Activated naive CD8-positive, alpha-beta T cell treated with anti-CD3 and anti-CD28 coated beads, Interleukin-2, amount 50 U/mL, for 16 hours (primary cell): ENCODE data around the gene AP1B1.

Experiments used
- DNase-seq: peaks from one replicate; pipeline ENCODE4 v3.0.0-alpha.2; 2020; ENCODE audit warnings: low read depth, low spot score

Gene AP1B1

DNA sequence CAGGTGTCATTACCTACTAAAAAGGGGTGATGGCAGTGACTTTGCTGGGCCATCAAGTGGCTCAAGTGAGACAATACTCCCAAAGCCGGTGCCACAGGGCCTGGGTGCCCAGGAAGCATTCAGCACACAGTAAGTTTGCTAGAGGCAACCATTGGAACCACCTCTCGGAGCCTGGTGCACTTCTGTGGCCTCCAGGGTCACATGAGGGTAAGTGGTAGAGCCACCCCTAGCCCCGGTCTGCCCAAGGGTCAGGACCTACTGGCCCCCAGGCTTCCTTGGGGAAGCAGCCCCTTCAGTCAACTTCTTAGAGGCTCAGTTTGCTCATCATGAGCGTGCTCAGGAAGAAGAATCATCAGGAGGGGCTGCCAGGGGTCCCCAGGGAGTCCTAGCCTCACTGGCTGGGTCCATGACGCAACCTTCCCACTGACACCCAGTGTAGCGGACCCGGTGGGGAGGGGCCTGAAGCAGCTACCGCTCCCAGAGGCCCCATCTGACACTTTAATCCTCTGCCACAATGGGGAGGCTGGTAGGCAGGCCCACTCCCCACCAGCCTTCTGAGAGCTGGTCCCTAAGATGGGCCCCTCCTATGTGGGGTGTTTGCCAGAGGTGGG, 55.4 kb downstream of the AP1B1 start:
- DNase-seq = no peak

DNA sequence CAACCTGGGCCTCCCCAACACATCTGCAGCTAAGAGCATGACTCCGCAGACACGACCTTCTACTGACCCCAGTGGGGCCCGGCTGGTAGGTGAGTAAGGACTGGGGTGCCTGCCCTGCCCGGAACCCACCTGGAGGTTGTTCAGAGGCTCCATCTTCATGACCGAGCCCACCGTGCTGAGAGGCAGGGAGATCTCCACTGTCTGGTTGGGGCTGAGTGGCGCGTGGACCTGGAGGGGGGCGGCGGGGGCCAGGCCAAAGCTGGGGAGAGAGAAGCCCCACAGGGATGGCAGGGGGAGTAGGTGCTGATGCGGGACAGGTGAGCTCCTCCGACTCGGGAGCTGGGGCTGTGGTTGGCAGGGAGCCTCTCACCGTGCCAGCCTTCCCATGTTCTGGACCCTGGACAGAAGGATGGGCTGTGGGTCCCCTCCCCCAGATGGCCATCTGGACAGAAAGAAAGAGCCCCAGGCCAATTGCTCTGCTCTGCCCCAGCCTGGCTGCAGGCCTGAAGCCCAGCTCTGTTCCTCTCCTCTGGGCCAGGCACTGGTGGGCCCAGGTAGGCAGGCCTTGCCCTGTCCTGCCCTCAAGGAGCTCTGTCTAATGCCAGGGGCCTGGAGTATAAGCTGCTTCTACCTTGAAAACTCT, 56.6 kb downstream of the AP1B1 start:
- DNase-seq = no peak

DNA sequence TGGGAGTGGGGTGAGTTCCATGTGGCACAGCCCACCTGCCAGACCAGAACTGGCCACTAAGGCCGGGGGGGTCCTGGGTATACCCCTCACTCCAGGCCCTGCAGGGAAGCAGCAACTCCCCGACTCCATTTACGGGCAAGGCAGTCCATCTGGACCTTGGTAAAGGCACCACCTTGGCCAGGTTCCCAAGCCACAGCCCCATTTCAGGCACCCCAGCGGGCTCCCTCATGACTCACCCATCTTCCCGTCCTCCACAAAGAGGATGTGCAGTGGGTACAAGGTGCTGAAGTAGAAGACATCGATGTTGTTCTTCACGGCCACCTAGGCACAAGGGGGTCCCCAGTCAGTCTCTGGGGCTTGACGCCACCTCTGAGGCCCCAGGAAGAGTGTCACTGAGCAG, 57.2 kb downstream of the AP1B1 start:
- DNase-seq = no peak

DNA sequence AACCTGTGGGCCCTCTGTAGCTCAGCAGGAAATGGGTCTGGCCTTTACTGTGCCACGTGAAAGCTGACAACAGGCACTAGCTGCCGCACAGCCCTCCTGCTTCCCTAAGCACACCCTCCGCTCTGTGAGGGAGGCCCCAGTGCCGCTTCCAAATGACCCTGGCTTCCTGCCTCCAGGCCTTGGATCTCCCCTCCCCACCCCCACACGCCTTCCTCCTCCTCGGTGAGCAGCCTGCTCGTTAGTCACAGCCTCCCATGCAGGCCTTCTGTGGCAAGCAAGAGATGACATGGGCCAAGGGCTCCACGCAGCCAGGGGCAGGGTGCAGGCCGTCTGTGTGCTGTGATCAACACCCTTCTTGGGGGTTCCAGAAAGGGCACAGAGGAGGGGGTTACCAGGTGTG, 57.6 kb downstream of the AP1B1 start:
- no peak for DNase-seq

DNA sequence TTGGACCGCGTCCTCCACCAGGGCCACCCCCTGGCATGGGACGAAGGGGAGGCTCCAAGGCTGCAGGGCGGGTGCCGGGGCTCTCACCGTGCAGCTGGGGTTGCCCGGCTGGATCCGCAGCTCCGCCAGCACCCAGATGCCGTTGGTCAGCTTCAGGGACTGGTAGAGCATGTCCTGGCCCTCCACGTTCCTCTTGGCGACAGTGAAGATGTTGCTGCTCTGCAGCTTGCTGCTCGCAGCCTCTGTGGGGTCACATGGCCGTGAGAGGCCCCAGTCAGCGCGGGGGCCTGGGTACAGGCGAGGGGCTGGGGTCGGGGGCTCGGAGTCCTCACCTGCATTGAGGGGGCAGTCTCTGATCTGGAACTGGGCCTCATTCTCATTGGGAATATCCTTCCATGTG, 58.1 kb downstream of the AP1B1 start:
- DNase-seq = no peak

DNA sequence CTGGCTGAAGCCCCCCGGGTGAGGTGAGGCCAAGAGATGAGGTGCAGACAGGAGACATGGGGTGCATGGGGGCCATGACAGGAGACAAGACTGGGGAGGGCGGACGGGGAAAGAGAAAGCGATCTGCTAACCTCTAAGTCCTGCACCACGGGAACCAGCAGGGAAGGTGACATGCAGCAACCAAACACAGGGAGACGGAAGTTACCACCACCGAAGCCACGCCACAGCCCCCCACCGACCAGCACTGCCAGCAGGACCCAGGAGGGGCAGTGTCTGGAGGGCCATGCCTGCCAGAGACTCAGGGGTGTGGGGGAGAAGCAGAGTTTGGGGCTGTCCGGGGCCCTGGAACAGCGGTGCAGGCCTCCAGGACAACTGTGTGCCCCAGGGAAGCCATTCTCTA, 58.8 kb downstream of the AP1B1 start:
- no peak for DNase-seq

DNA sequence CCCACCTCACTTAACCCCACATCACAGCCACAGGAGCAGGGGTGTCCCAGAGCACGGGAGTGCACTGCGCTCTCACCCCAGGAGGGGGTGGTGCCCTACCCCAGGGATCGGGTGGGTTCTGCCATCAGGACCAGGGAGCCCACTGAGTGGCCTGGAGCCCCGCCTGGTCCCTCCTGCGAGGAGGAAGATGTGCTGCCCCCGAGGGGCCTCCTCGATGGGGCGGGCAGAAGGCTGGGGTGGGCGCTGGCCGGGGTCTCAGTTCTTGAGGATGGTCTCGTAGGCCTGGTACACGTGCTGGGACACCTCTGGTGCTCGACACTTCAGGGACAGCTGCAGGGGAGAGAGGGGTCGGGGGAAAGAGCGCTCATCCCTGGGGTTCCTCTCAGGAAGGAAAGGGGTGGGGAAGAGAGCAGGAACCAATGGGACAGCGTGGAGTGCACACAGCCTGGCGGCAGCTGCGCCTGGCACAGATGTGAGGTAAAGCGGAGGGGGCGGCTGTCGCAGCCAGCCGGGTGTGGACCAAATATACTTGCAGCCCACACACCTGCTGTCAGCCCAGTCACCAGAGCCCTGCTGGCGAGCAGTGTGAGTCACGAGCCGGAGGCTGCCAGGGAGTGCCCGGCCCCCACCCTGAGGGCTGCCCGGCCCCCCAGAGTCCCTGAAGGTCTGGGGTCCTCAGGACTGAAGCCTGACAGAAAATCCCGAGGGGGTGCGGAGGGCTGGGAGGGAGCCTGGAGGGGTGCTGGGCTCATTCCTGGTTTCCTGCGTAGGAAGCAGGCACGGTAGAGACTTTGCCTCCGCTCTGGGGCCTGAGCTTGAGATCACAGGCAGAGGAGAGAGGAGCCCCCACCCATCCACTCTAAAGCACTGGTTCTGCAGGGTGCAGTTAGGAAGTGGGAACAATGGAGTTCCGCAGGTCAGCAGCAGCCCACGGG, 59.5 kb downstream of the AP1B1 start:
- no peak for DNase-seq

DNA sequence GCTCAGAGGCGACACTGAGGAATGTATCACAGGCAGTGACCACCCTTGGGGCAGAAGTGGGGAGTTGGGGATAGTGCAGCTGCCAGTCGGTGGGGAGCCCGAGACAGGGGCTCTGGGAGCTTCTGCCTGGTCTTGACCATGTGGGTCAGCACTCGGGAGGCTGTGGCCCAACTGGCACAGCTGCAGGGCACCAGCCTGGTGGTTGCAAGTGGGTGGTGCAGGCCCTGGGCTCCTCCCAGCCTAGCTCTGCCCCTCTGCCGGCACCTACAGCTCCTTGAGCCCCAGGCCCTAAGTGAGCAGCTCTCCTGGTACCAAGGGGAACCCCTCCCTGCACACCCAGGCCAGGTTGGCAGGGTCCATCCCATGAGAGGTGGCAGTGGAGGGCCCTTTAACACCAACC, 60.3 kb downstream of the AP1B1 start:
- no peak for DNase-seq

DNA sequence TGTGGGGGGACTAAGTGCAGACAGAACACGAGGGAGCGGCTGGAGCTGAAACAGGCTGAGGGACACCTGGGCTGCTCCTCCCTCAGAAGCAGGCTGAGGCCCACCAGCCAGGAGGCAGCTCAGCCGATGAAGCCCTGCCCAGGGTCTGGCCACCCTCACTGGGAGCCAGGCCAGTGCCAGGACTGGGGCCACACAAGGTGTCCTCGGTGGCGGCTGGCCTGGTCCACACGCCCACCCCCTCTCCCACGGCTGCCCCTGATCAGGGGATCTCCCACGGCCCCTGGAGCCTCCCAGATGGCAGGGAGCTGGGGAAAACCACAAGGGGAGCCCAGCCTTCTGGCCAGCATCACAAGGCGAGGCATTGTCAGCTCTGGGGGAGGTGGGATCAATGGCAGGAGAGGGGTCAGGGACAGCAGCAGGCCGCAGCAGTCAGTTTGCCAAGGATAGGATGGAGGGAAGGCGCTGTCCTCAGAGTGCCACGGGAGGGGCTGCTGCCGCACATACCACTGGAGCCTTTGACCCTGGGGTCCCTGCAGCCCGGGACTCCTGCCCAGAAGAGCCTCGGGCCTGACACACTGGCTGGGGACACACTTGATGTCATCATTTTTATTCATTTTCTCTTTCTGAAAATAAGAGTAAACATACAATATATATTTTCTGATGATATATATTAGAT, 61.1 kb downstream of the AP1B1 start:
- no peak for DNase-seq

DNA sequence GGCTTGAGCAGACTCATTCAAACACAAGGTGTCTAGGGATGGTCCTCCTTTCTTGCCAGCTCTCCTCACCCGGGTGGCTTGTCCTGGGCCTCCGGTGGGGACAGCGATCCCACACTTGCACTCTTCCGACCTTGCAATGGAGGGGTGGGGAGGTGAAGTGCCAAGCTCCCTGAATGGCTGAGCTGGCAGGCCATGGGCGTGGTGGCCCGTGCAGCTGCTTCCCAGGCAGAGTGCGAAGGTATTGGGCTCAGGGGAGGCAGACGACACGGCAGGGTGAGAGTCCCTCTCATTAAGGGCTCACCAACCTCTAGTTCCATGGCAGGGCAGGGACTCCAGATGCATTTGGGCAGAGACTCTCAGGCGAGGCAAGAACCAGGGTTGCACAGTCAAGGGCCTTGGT, 61.9 kb downstream of the AP1B1 start:
- no peak for DNase-seq

DNA sequence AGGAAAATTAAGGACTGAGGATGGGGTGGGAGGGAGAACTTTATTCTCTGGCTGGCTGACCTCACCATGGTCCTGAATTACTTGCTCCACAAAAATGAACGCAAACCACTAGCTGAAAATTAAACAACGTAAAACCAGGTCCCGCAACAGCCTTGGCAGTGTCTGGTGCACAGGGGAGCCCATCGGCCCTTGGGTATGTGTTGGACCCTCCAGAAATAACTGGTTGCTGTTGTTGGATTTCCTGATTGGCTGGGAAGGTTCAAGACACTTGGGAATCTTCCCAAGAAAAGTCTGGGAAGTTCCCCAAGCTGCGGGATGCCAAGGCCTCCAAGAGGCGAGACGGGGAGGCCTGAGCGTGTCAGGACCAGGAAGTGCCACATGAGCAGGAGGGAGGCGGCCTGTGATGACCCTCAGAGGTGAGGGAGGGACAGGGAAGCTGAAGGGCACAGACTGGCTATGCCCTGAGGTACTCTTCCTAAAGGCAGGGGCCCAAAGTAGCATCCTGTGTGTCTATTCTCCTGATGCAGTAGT, 62.5 kb downstream of the AP1B1 start:
- no peak for DNase-seq

DNA sequence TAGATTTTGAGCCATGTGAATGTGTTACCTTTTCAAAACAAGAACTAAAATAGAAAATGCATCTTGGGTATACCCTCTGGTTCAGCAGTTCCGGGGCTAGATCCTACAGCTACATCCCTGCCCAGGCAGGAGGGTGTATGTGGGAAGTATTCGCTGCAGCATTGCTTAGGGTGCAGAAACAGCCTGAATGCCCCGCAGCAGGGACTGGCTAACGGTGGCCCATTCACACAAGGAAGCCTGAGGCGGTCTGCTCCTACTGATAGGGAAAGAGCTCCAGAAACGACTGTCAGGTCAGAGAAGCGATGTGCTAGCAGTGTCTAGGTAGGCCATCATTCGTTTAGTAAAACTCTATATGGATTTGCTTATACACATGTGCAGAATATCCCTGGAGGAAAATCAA, 63.0 kb downstream of the AP1B1 start:
- DNase-seq = no peak

DNA sequence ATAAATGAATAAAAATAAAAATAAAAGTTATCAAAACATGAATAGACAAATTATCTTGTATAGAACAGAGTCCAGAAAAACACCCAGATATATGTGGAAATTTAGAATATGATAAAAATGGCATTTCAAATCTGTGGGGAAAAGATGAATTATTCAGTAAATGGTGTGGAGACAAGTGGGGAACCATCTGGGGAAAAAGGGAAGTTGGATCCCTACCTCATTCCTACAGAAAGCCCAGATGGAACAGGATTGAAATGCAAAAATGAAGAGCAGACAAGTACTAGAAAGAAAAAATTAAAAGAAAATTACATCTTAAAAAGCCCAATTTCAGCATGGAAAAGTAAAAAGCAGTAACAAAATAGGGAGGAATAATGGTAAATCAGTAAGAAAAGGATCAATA, 64.7 kb downstream of the AP1B1 start:
- no peak for DNase-seq

DNA sequence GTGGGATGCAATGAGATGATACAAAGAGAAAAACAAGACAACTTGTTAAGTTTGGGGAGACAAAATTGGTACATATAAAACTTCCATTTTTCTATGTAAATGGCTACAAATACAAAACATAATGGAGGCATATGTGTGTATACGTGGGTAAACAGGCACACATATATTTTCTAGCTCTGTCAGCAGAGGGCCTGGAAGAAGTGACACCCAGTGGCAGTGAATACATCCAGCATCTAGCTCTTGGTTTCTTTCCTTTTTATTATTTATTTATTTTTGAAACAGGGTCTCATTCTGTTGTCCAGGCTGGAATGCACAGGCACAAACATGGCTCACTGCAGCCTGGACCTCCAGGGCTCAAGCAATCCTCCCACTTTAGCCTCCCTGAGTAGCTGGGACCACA, 67.8 kb downstream of the AP1B1 start:
- DNase-seq = no peak

DNA sequence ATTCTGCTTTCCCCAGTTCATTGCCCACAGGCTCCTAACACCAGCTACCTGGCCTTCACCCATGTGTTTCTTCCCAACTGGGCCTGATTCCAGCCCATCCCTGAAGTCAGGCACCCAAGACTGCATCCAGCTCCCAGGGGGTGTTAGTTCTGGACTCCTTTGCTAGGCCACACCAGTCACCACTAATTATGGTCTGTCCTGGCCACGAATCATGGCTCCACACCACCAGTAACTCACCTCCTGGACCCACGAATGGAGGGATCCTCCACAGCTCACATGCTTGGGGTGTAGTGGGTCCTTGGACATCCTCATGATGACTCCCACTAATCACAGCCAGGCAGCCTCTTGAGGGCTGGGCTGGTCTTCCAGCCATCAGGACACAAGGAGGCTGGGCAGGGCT, 69.3 kb downstream of the AP1B1 start:
- no peak for DNase-seq

DNA sequence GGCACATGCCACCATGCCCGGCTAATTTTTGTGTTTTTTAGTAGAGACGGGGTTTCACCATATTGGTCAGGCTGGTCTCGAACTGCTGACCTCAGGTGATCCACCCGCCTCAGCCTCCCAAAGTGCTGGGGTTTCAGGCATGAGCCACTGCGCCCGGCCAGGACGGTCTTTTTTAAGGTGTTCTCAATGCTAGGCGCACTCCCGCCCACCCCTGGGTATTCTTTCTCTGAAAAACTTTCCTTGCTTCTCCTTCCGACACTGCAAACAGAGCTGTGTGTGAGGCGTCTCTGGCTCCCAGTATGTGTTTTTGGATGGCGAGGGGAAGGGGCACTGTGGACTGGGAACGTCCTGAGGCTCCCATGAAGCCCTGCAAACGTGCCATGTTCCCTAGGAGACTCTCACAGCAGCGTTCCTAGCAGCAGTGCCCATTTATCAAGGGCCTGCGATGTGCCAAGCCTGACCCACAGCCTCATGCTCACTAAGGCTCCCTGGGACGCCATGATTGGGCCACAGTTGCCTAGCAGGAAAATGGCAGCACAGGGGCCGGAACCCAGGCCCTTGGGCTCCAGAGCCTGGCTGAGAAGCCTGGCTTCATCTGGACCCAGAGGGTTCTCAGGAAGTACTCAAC, 70.4 kb downstream of the AP1B1 start:
- DNase-seq = no peak

DNA sequence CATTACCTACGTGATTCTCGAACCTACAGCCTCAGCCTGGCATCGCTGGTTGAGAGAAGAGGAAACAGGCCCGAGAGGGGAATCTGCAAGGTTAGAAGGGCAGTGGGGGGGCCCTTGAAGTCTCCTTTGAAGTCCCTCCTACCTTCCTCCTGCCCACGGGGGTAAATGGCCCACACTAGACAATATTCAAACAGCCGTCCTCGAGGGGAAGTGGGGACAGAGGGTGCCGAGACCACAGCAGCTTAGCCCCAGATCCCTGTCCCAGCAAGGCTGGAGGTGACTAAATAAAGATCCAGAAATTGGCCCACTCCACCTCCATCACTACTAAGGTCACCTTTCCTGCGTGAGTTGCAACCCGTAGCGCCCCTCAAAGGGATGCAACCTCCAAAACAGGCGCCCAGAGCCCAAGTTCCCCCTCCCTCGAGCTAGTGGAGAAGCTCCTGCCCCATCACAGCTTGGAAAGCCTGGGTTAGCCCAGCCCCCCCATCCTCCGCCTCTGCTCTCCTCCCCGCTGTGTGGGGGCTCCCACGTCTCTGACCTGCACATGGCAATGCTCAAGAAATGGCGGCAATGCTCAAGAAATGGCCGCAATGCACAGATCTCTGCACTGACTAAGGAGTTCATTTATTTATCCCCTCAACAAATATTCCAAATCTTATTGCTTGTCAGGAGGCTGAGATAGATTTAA, 72.1 kb downstream of the AP1B1 start:
- no peak for DNase-seq

DNA sequence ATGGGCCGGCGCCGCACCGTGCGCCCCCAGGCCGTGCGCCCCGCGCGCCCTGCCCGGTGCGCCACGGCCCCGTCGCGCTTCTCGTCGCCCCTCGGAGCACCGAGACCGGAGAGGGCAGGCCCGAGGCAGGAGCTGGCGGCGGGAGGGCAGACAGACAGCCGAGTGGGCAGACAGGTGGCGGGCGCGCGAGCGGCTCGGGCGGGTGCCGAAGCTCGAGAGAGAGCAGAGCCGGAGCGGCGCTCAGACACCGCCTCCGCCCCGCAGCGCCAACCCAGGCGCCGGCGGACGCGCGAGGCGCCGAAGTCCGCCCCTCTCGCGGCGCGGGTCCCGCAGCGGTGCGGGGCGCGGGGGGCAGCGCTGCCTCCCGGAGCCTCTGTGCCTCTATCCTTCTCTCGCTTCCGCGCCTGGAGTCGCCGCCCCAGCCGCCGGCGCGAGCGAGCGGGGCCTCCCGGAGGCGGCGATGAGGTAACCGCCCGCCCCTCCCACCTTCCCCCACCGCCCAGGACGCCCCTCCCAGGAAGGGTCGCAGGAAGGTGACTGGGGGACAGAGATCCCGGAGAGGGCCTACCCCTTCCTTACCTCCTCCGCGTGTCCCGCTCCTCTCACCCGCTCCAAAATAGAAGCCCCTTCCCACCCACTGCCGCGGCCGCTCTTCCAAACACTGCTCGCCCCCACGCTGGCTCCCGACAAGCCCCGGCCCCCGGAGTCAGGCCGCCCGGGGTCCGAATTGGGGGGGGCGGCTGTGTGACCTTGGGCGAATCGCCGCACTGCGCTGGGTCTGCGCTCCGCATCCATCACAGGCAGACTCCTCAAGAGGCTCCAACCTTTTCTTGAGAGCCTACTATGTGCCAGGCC, 72.9 kb downstream of the AP1B1 start, which contains the start of gene RASL10A:
Gene RASL10A (minus strand): TSS at position 412 of the 855 bp plus-strand sequence. CDS start 451 bp downstream, outside the sequence.
- no peak for DNase-seq

DNA sequence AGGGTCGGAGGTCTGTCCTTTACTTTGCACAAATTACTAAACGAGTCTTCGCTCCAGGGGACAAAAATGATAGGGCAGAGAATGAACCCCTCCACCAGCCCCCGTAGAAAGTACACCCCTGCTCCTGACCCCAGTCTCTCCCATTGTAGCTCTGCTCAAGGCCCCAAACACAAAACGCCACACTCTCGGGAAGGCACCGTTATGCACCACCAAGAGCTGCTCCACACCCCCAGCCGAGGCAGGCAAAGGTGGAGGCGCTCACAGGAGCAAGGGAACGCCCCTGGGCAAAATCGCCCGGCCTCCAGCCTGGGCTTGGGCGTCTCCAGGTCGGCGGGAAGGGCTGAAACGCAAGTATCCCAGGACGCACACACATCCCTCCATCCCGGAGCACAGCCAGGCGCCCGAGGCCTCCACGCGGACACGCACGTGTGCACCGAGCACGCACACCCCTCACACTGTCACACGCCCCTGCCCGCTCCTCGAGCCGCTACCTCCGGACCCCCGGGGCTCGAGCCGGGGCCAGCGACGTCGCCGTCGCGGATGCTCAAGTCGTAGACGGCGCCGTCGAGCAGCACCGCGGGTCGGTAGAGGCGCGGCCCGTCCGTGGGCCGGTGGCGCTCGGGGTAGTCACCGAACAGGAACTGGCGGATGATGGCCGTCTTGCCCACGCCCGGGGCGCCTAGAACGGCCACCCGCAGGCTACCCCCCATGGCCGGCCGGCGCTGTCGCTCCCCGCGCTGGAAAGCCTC, 73.7 kb downstream of the AP1B1 start:
- no peak for DNase-seq
